ENCODE results near the gene GMPS. TPM values are rescaled to one million over a fixed set of nuclear protein-coding genes. Genes with fewer than 3 reads are reported as not detected.
"Not testable (repeated sequence)": the region's sequence is repeated elsewhere in the genome, so short reads cannot be mapped to it uniquely, and the experiment has no call there.

GMPS gene
- total RNA-seq, 4 donors from 2014 or later = 26.8 to 48.8 (median 29.9) TPM

DNA sequence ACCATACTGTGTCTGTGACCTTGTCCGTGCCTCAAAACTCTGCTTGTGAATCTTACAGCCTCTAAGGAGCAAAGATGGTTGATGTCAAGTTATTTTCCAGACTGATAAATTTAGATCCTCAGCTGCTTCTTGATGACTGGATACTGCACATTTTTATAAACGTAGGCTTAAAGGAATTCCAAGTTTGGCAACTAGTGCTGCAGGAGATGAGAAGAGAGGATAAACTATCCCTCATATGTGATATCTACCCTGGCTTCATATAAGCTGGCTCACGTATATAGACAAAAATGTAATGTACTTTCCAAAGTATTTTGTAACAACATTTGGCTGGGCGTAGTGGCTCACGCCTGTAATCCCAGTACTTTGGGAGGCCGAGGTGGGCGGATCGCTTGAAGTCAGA lies 89.6 kb downstream of the GMPS start:
- Histone ChIP-seq H3K27ac (peak overlapping the region in 1 of 4 donors; percentile 1), H3K4me1 (no peaks in the 10 kb centered on the region), H3K4me3 (no peak overlapping the region), H3K36me3 (no peaks in the 10 kb centered on the region), H3K27me3 (no peaks in the 10 kb centered on the region), H3K9me3 (no peaks in the 10 kb centered on the region)
- WGBS, 2 donors (ENCODE audit: low coverage in 1 of 2) = 26 to 32% methylated on average over 8 of the region's 8 CpGs
- TF ChIP-seq EP300 (IDR thresholded peaks at IDR 0.05) (no peak), POLR2A (IDR thresholded peaks at IDR 0.05) (no peak)
- TF ChIP-seq, protein P1, sequence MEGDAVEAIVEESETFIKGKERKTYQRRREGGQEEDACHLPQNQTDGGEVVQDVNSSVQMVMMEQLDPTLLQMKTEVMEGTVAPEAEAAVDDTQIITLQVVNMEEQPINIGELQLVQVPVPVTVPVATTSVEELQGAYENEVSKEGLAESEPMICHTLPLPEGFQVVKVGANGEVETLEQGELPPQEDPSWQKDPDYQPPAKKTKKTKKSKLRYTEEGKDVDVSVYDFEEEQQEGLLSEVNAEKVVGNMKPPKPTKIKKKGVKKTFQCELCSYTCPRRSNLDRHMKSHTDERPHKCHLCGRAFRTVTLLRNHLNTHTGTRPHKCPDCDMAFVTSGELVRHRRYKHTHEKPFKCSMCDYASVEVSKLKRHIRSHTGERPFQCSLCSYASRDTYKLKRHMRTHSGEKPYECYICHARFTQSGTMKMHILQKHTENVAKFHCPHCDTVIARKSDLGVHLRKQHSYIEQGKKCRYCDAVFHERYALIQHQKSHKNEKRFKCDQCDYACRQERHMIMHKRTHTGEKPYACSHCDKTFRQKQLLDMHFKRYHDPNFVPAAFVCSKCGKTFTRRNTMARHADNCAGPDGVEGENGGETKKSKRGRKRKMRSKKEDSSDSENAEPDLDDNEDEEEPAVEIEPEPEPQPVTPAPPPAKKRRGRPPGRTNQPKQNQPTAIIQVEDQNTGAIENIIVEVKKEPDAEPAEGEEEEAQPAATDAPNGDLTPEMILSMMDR (IDR thresholded peaks at IDR 0.05) = no peak
- ATAC-seq = no peak

DNA sequence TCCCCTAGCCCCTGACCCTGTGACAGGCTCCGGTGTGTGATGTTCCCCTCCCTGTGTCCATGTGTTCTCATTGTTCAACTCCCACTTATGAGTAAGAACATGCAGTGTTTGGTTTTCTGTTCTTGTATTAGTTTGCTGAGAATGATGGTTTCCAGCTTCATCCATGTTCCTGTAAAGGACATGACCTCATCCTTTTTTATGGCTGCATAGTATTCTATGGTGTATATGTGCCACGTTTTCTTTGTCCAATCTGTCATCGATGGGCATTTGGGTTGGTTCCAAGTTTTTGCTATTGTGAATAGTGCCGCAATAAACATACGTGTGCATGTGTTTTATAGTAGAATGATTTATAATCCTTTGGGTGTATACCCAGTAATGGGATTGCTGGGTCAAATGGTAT lies 90.6 kb downstream of the GMPS start:
- ATAC-seq, H3K36me3 ChIP-seq, H3K27me3 ChIP-seq, H3K9me3 ChIP-seq, H3K4me3 ChIP-seq, H3K4me1 ChIP-seq, H3K27ac ChIP-seq: not testable (repeated sequence)
- 93 to 94% methylated on average over 3 to 4 of the region's 5 CpGs for WGBS, 2 donors (ENCODE audit: low coverage in 1 of 2)

DNA sequence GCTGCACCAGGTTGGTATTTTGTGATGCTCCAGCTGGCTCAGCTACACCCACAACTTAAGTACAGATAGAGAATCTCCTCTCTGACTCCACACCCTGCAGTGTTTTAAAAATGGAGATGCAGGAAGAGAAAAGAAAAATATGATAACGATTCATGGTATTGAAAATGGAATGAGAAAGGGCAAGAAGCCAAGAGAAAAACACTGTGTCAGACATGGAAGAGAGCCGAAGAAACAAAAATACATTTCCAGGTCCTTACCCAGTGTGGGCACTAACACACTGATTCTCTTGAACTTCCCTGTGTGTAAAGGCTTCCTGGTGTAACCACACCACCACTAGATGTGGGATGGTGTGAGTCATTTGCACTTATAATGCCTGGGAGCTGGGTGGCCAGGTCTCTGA lies 93.1 kb downstream of the GMPS start:
- no peak overlapping the region for H3K4me3 ChIP-seq
- no peak for TF ChIP-seq POLR2A (IDR thresholded peaks at IDR 0.05)
- TF ChIP-seq POLR2AphosphoS5 (IDR thresholded peaks at IDR 0.05) = no peak
- TF ChIP-seq EP300 (IDR thresholded peaks at IDR 0.05) = no peak
- TF ChIP-seq, protein P1 (IDR thresholded peaks at IDR 0.05) = no peak
- H3K4me1 ChIP-seq = no peaks in the 10 kb centered on the region
- H3K27me3 ChIP-seq = no peaks in the 10 kb centered on the region
- no peak for ATAC-seq
- no peaks in the 10 kb centered on the region for H3K36me3 ChIP-seq
- 46 to 55% methylated on average over 2 of the region's 2 CpGs for WGBS, 2 donors (ENCODE audit: low coverage in 1 of 2)
- H3K9me3 ChIP-seq = no peaks in the 10 kb centered on the region
- peak overlapping the region in 1 of 4 donors; percentile 17 for H3K27ac ChIP-seq

DNA sequence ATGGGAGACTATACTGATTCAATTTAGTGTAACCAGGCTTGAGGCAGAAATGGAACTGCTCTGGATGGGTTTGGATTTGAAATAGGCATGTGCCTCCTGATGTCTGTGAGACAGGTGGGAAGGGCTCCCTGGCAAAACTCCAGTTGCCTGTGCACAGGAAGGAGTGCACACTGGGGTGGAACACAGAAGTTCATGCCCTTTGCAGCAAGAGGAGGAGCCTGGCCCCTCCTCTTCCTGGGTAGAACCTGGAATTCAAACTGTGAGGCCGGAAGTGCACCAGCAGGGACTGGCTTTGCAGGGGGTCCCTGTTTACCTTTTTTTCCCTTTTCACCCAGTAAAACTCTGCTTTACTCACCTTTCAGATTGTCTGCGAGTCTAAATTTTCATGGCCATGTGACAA lies 99.9 kb downstream of the GMPS start:
- H3K4me3 ChIP-seq = no peak overlapping the region
- no peaks in the 10 kb centered on the region for H3K36me3 ChIP-seq
- H3K27me3 ChIP-seq = no peaks in the 10 kb centered on the region
- H3K4me1 ChIP-seq = no peaks in the 10 kb centered on the region
- WGBS, 2 donors (ENCODE audit: low coverage in 1 of 2) = 63 to 100% methylated on average over 1 of the region's 2 CpGs
- no peak for ATAC-seq
- no peak for TF ChIP-seq EP300 (IDR thresholded peaks at IDR 0.05)
- no peak for TF ChIP-seq POLR2AphosphoS5 (IDR thresholded peaks at IDR 0.05)
- no peak for TF ChIP-seq POLR2A (IDR thresholded peaks at IDR 0.05)
- TF ChIP-seq, protein P1 (IDR thresholded peaks at IDR 0.05) = no peak
- H3K27ac ChIP-seq = no peak overlapping the region
- H3K9me3 ChIP-seq = no peaks in the 10 kb centered on the region

DNA sequence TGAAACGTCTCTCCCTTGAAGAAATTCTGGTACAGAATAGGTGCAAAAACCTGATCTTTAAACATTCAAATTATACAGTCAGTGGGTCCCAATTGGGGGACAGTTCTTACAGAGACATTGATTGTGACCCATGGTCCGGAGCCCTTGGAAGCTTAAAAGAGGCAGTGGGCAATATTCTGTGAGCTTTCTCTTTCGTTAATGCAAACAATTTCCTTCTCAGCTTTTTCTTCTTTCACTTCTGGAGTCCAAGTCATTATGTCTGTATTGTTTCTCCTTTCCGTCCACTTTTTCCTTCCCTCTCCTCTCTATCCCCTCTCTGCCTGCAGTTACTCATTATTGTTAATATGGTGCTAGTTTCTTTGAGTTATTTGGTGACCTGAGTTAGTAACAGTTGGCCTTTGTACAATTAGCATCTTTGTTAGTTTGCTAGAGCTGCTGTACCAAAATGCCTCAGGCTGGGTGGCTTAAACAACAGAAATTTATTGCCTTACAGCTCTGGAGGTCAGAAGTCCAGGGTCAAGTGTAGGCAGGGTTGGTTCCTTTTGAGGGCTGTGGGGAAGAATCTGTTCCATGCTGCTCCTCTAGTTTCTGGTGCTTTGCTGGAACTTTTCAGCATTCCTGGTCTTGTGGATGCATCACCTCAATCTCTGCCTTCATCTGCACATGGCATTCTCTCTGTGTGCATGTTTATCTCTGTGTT lies 102.6 kb downstream of the GMPS start:
- Histone ChIP-seq H3K4me1 (no peaks in the 10 kb centered on the region), H3K9me3 (no peaks in the 10 kb centered on the region), H3K4me3 (no peak overlapping the region), H3K36me3 (no peaks in the 10 kb centered on the region), H3K27ac (no peak overlapping the region), H3K27me3 (no peaks in the 10 kb centered on the region)
- TF ChIP-seq, protein P1 (IDR thresholded peaks at IDR 0.05) = no peak
- TF ChIP-seq POLR2A (IDR thresholded peaks at IDR 0.05) = no peak
- no peak for TF ChIP-seq POLR2AphosphoS5 (IDR thresholded peaks at IDR 0.05)
- TF ChIP-seq EP300 (IDR thresholded peaks at IDR 0.05) = no peak
- ATAC-seq = no peak
- WGBS, 2 donors (ENCODE audit: low coverage in 1 of 2) = 83 to 84% methylated on average over 4 of the region's 4 CpGs

All from gastroesophageal sphincter (tissue), 4 donors.